GM15510 (cell line): ENCODE results near the gene CMTM3.

Experiments
- POLR2A ChIP-seq: IDR thresholded peaks from 3 replicates; pipeline ENCODE4 v1.6.1; 2011; ENCODE audit warnings: borderline replicate concordance; ENCODE audit not compliant: insufficient read length; ENCODE audit errors: extremely low read depth

CMTM3 gene

GRCh38 chr16:66576296-66576695 lies 28.2 kb upstream of the CMTM3 start:
- TF ChIP-seq POLR2A, result no peak

- no peak for TF ChIP-seq POLR2A
Observed at GRCh38 chr16:66578651-66579531, 25.6 kb upstream of the CMTM3 start, which contains the start of gene CMTM2. CMTM2 (plus strand) TSS chr16:66579463; CDS start chr16:66579608, 145 bp downstream.

GRCh38 chr16:66580605-66581209 lies 23.8 kb upstream of the CMTM3 start:
- TF ChIP-seq POLR2A, result no peak

GRCh38 chr16:66581246-66581952 lies 23.1 kb upstream of the CMTM3 start:
- no peak for TF ChIP-seq POLR2A

- TF ChIP-seq POLR2A, result no peak
Observed at GRCh38 chr16:66585481-66586239, 18.8 kb upstream of the CMTM3 start.

GRCh38 chr16:66587881-66588600 lies 16.5 kb upstream of the CMTM3 start:
- no peak for TF ChIP-seq POLR2A

GRCh38 chr16:66588981-66589713 lies 15.4 kb upstream of the CMTM3 start:
- no peak for TF ChIP-seq POLR2A

GRCh38 chr16:66590322-66590721 lies 14.2 kb upstream of the CMTM3 start:
- no peak for TF ChIP-seq POLR2A

GRCh38 chr16:66591018-66591417 lies 13.5 kb upstream of the CMTM3 start:
- TF ChIP-seq POLR2A, result no peak

- TF ChIP-seq POLR2A, result no peak
Observed at GRCh38 chr16:66592241-66592640, 12.3 kb upstream of the CMTM3 start.

GRCh38 chr16:66592814-66593213 lies 11.7 kb upstream of the CMTM3 start:
- TF ChIP-seq POLR2A, result no peak

GRCh38 chr16:66594739-66595138 lies 9.8 kb upstream of the CMTM3 start:
- TF ChIP-seq POLR2A, result no peak
